Measurements from ENCODE around the gene ASB11. TPM values are rescaled to one million over a fixed set of nuclear protein-coding genes. Genes with fewer than 3 reads are reported as not detected.

Gene ASB11
- total RNA-seq, 2 donors from 2014 or later: not detected

DNA sequence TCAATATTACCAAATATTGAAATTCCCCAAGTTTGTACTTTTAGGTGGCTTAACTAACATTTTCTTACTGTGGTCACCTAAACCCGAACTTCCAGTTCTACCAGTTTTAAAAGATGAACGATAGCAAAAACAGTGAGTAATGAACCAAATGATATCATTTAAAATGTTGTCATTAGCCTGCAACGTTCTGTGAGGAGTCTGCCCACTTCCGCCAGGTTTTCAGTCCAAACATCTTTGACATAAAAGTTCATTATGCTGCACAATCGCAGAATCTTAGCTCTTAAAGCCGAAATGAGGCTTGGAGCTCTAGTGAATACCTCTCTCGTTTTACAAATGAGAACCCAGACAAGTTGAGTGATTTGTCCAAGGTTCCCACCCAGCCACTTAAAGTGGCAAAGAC, 19.1 kb upstream of the ASB11 start:
- no peak for DNase-seq
- Mint-ChIP-seq H3K9me3 (no peaks in the 10 kb centered on the region), H3K4me1 (peaks cover 4% of the 10 kb centered on the region), H3K27me3 (ENCODE audit: insufficient read depth) (peaks cover 21% of the 10 kb centered on the region), H3K4me3 (peak overlapping the region; percentile 96), H3K27ac (peak overlapping the region; percentile 99), H3K36me3 (ENCODE audit: low read depth) (peaks cover 9% of the 10 kb centered on the region)
- TF ChIP-seq, protein P1, sequence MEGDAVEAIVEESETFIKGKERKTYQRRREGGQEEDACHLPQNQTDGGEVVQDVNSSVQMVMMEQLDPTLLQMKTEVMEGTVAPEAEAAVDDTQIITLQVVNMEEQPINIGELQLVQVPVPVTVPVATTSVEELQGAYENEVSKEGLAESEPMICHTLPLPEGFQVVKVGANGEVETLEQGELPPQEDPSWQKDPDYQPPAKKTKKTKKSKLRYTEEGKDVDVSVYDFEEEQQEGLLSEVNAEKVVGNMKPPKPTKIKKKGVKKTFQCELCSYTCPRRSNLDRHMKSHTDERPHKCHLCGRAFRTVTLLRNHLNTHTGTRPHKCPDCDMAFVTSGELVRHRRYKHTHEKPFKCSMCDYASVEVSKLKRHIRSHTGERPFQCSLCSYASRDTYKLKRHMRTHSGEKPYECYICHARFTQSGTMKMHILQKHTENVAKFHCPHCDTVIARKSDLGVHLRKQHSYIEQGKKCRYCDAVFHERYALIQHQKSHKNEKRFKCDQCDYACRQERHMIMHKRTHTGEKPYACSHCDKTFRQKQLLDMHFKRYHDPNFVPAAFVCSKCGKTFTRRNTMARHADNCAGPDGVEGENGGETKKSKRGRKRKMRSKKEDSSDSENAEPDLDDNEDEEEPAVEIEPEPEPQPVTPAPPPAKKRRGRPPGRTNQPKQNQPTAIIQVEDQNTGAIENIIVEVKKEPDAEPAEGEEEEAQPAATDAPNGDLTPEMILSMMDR (conservative IDR thresholded peaks at IDR 0.05): no peak
- Histone ChIP-seq H3K27me3 (ENCODE audit: control insufficient read depth, insufficient read depth, low read length, poor library complexity, severe bottlenecking) (peaks cover 24% of the 10 kb centered on the region), H3K36me3 (ENCODE audit: control insufficient read depth, insufficient read depth, low read length) (peaks cover 17% of the 10 kb centered on the region), H3K9ac (ENCODE audit: extremely low read depth, low read length, poor library complexity, severe bottlenecking) (peak overlapping the region; percentile 83), H3K9me3 (ENCODE audit: control insufficient read depth, low read length) (no peaks in the 10 kb centered on the region), H3K4me3 (ENCODE audit: low read length) (peak overlapping the region; percentile 93), H3K4me1 (ENCODE audit: control insufficient read depth, insufficient read depth, low read length) (no peaks in the 10 kb centered on the region), H3K27ac (ENCODE audit: low read depth, low read length) (no peak overlapping the region)
- 33 to 40% methylated on average over 3 to 7 of the region's 7 CpGs for WGBS, 2 experiments (ENCODE audit: insufficient coverage in 1 of 2, insufficient read length in 1 of 2)

DNA sequence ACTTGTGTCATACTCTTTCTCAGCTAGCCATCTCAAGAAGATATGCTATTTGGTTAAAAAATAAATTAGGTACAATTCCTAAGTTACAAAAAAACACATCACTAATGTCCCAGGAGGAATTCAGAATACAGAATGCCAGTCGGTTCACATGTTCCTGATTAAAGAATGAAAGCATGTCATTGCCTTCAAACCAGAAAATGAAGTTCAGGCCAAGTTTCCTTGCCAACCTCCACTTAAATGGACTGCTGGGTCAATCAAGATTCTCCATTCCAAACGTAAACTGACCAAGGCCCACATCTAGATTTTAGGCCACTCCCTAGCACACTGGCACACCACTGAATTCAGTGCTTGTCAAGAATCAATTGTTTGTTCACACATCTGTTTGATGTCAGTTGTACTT, 13.4 kb upstream of the ASB11 start:
- Histone ChIP-seq H3K27ac (ENCODE audit: low read depth, low read length) (no peak overlapping the region), H3K36me3 (ENCODE audit: control insufficient read depth, insufficient read depth, low read length) (peaks cover 32% of the 10 kb centered on the region), H3K4me3 (ENCODE audit: low read length) (no peak overlapping the region), H3K4me1 (ENCODE audit: control insufficient read depth, insufficient read depth, low read length) (no peaks in the 10 kb centered on the region), H3K27me3 (ENCODE audit: control insufficient read depth, insufficient read depth, low read length, poor library complexity, severe bottlenecking) (no peaks in the 10 kb centered on the region), H3K9ac (ENCODE audit: extremely low read depth, low read length, poor library complexity, severe bottlenecking) (no peak overlapping the region), H3K9me3 (ENCODE audit: control insufficient read depth, low read length) (no peaks in the 10 kb centered on the region)
- Mint-ChIP-seq H3K27me3 (ENCODE audit: insufficient read depth) (no peaks in the 10 kb centered on the region), H3K27ac (no peak overlapping the region), H3K4me3 (no peak overlapping the region), H3K9me3 (no peaks in the 10 kb centered on the region), H3K4me1 (no peaks in the 10 kb centered on the region), H3K36me3 (ENCODE audit: low read depth) (peaks cover 19% of the 10 kb centered on the region)
- TF ChIP-seq, protein P1 (conservative IDR thresholded peaks at IDR 0.05): no peak
- no peak for DNase-seq
- WGBS, 2 experiments (ENCODE audit: insufficient coverage in 1 of 2, insufficient read length in 1 of 2): 91% methylated on average over 2 of the region's 2 CpGs; no CpG with 5 or more reads in 1 of the 2 experiments

DNA sequence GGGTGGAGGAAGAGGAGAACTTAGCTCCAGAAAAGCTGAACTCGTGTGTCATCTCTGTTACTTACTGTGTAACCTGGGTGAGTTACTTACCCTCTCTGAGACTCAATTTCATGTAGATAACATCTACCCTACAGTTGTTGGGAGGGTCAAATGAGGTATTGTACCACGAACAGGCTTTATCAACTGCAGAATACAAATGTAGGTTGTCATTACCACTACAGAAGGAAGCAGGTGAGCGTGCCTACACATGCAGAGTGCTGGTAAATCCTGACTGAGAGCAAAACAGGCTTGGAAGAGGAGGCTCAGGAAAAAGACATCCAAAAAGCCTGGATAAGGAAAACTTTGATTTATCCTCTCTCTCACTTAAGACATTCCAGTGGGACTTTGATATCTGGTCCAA, 12.7 kb upstream of the ASB11 start:
- H3K27me3 Mint-ChIP-seq (ENCODE audit: insufficient read depth): no peaks in the 10 kb centered on the region
- WGBS, 2 experiments (ENCODE audit: insufficient coverage in 1 of 2, insufficient read length in 1 of 2): 96% methylated on average over 3 of the region's 3 CpGs; no CpG with 5 or more reads in 1 of the 2 experiments
- Histone ChIP-seq H3K9ac (ENCODE audit: extremely low read depth, low read length, poor library complexity, severe bottlenecking) (no peak overlapping the region), H3K4me3 (ENCODE audit: low read length) (no peak overlapping the region), H3K4me1 (ENCODE audit: control insufficient read depth, insufficient read depth, low read length) (no peaks in the 10 kb centered on the region), H3K36me3 (ENCODE audit: control insufficient read depth, insufficient read depth, low read length) (peaks cover 34% of the 10 kb centered on the region), H3K9me3 (ENCODE audit: control insufficient read depth, low read length) (no peaks in the 10 kb centered on the region), H3K27me3 (ENCODE audit: control insufficient read depth, insufficient read depth, low read length, poor library complexity, severe bottlenecking) (no peaks in the 10 kb centered on the region), H3K27ac (ENCODE audit: low read depth, low read length) (no peak overlapping the region)
- H3K36me3 Mint-ChIP-seq (ENCODE audit: low read depth): peaks cover 24% of the 10 kb centered on the region
- no peak overlapping the region for H3K4me3 Mint-ChIP-seq
- no peaks in the 10 kb centered on the region for H3K9me3 Mint-ChIP-seq
- H3K27ac Mint-ChIP-seq: no peak overlapping the region
- TF ChIP-seq, protein P1 (conservative IDR thresholded peaks at IDR 0.05): no peak
- no peaks in the 10 kb centered on the region for H3K4me1 Mint-ChIP-seq
- no peak for DNase-seq

All from endodermal cell (in vitro differentiated cells).